ENCODE data around the gene EDIL3.

Gene EDIL3, protein sequence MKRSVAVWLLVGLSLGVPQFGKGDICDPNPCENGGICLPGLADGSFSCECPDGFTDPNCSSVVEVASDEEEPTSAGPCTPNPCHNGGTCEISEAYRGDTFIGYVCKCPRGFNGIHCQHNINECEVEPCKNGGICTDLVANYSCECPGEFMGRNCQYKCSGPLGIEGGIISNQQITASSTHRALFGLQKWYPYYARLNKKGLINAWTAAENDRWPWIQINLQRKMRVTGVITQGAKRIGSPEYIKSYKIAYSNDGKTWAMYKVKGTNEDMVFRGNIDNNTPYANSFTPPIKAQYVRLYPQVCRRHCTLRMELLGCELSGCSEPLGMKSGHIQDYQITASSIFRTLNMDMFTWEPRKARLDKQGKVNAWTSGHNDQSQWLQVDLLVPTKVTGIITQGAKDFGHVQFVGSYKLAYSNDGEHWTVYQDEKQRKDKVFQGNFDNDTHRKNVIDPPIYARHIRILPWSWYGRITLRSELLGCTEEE

GRCh38 chr5:84384604-84385575 lies at the start of gene EDIL3:
EDIL3 (minus strand) TSS chr5:84384880; CDS start chr5:84384374, 506 bp downstream.
- no peak for DNase-seq

GRCh38 chr5:84433461-84433860 lies 48.8 kb upstream of the EDIL3 start:
- no peak for DNase-seq

DNA sequence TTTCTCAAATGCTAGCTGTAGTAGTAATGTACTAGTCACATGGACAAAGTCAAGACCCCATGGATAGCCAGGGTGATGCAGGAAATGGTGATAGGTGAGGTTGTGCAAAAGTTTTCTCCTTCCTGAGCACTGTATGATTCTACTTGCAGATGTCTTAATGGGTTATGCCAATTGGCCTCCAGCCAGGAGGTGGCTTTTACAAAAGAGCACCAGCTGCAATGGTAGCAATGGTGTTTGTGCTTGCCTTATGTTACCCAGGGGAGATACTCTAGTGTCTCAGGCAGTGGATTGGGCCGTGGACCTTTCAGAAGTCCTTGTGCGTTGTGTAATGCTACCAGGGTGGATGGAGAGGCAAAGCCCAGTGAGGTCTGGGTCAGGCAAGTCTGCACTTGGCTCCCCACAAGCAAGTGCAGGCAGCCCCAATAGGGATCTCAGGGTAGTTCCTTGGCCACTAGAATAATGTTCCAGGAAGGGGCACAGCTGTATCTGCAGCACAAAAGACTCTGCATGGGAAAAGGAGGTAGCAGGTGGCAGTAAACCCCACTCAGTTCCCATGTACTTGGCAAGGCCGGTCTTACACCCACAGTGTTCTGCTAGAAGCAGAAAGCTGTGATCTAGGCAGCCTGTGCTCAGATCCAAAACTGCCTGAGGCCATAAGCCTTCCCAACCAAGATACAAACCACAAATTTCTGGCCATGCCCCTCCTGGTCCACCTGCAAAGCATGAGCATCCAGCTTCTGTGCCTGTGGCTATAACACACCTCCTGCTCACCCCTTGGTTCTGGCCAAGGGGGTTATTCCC lies 46.4 kb upstream of the EDIL3 start:
- DNase-seq, result no peak

- DNase-seq, result no peak
Measured at GRCh38 chr5:84430079-84430478, 45.4 kb upstream of the EDIL3 start.

DNA sequence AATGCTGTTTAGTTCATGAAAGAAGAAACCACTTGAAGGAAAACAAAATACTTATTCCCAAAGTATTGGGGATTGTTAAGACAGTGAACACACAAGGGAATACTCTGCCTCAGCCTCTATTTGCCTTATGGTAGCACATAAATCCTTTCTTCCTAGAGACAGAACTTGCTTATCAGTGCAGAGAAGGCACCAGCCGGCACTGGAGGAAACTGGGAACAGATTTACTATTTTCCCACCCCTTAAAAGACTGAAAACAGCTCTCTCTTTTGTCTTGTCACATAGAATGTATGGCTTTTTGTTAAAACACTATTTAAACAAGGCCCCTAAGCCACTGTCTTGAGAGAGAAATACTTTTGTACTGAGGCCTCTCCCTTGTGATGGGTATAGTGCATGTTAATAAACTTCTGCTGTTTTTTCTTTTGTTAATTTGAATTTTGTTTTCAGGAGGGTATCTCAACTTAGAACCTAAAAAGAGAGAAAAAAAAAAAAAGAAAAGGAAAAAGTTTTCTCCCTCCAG lies 40.7 kb upstream of the EDIL3 start:
- DNase-seq, result no peak

GRCh38 chr5:84419742-84420141 lies 35.1 kb upstream of the EDIL3 start:
- DNase-seq, result no peak

DNA sequence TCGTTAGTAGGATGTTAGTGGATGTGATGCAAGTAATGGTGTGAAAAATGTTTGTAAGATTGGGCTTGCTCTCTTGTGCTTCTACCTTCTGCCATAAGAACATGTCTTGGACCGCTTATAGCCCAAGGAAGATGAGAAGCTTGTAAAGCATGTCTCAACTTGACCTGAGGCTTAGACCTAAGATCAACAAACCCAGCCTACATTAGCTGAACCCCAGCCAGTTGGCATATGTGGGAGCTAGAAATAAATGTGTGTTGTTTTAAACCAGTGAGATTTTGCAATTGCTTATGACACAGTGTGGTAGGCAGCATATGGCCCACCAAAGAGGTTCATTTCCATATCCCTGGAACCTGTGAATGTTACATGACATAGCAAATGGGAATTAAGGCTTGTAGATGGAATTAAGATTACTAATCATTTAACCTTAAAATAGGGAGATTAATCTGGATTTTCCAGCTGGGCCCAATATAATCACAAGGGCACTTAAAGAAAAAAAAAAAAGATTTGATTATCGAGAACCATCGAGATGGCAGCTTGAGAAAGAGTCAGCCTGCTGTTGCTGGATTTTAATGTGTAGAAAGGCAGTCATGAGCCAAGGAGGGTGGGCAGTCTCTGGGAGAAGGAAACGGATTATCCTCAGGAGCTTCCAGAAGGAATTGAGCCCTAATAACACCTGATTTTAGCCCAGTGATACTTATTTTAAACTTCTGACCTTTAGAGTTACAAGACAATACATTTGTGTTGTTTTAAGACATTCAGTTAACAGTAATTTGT lies 27.3 kb upstream of the EDIL3 start:
- no peak for DNase-seq

GRCh38 chr5:84406111-84406510 lies 21.4 kb upstream of the EDIL3 start:
- DNase-seq, result no peak

- DNase-seq, result no peak
Measured at GRCh38 chr5:84403773-84404172, 19.1 kb upstream of the EDIL3 start.

- DNase-seq, result no peak
Measured at GRCh38 chr5:84397385-84397784, 12.7 kb upstream of the EDIL3 start.

- no peak for DNase-seq
Measured at GRCh38 chr5:84393969-84394368, 9.3 kb upstream of the EDIL3 start.

- no peak for DNase-seq
Measured at GRCh38 chr5:84392836-84393235, 8.2 kb upstream of the EDIL3 start.

DNA sequence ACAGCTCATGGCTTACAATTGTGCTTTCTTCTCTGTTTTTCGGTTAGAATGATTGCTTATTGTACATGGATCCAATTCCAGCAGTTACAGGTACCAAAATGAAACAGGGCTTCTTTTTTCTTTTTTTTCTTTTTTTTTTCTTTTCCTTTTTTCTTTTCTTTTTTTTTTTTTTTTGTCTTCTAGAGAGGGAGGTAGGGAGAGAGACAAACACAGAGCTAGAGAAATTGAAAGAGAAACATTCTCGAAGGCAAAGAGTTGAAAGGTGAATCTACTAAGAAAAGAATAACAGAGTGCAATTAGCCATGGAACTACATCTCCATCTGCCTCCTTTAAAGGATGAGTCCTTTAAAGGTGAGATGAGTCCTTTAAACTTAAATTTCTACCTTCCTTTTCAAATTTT lies 1.0 kb upstream of the EDIL3 start:
- no peak for DNase-seq

GRCh38 chr5:84383816-84384603 lies 670 bp downstream of the EDIL3 start:
- no peak for DNase-seq

GRCh38 chr5:84383296-84383815 lies 1.3 kb downstream of the EDIL3 start:
- no peak for DNase-seq

GRCh38 chr5:84382363-84383295 lies 2.1 kb downstream of the EDIL3 start:
- DNase-seq, result no peak

DNA sequence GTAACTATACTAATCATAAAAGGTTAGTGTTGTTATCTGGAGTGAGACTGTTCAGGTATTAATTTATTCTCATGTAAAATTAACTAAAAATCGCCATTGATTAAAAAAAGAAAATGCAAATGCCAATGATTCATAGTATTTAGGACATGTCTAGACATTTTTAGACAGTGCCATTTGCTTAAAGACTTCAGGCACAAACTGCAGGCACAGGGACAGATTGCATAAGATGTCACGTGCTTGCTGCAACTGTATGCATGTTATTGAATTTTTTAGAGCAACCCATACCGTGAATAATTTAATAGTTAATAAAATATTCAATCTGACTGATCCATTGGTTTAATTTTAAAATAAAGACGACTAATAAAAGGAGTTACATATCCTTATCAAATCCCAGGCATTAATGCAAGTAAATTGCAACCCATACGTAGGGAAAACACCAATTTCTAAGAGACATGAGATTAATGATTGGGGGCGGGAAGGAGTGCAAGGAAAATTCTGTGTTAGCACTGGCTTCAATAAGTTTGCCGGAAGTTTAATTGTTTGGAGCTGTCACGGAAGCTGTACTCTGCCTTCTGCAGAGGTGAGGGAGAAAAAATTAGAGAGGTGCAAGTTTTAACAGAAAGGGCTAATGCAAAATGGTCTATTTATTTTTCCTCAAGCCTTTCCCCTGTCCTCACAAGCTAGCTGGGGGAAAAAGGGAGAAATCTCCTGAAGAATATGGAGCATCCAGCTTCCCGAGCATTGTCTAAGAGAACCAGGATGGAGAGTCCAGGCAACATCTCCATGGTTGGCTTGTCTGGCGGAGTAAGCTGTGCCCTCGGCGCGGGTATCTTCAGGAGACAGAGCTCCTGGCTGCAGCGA lies 2.9 kb downstream of the EDIL3 start:
- DNase-seq, result no peak

GRCh38 chr5:84379749-84380148 lies 4.9 kb downstream of the EDIL3 start:
- no peak for DNase-seq

Measured in CD4-positive, alpha-beta T cell treated with Interferon alpha-2 for 1 hour (primary cell).